GM19099 (cell line): ENCODE measurements around the gene GLT8D1.

Experiments
- POLR2A ChIP-seq: IDR thresholded peaks from 3 replicates; pipeline ENCODE4 v1.6.1; 2011; ENCODE audit warnings: low read depth; ENCODE audit not compliant: insufficient read length; ENCODE audit errors: extremely low read depth

The GLT8D1 gene

GRCh38 chr3:52660046-52660445 is 45.5 kb downstream of the GLT8D1 start:
- TF ChIP-seq POLR2A, result no peak

- TF ChIP-seq POLR2A, result no peak
These were observed 49.7 kb downstream of the GLT8D1 start for GRCh38 chr3:52655895-52656294.

GRCh38 chr3:52651592-52651991 is 54.0 kb downstream of the GLT8D1 start:
- TF ChIP-seq POLR2A, result no peak

DNA sequence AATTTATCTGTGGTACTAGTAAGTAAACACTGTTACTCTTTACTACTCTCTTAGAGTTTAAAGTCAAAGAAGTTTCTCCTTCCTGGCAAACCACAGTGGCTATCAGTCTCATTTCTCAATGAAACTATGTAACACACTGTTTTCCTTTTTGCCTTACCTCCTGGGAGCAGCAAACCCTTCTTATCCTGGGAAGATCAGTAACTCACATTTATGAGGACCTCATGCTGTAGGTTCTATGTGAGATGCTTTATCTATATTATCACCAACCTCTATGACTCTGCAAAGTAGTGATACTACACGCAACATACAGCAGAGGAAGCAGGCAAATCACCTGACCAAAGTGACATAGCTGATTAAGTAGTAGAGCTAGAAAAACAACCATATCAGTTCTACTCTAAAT is 55.2 kb downstream of the GLT8D1 start:
- TF ChIP-seq POLR2A, result no peak

GRCh38 chr3:52649461-52650210 is 56.0 kb downstream of the GLT8D1 start:
- no peak for TF ChIP-seq POLR2A

- TF ChIP-seq POLR2A, result no peak
These were observed 60.0 kb downstream of the GLT8D1 start for GRCh38 chr3:52645549-52645948.
